ENCODE data around the gene MCOLN3. TPM values are rescaled to one million over a fixed set of nuclear protein-coding genes. Genes with fewer than 3 reads are reported as not detected.

Gene MCOLN3, protein sequence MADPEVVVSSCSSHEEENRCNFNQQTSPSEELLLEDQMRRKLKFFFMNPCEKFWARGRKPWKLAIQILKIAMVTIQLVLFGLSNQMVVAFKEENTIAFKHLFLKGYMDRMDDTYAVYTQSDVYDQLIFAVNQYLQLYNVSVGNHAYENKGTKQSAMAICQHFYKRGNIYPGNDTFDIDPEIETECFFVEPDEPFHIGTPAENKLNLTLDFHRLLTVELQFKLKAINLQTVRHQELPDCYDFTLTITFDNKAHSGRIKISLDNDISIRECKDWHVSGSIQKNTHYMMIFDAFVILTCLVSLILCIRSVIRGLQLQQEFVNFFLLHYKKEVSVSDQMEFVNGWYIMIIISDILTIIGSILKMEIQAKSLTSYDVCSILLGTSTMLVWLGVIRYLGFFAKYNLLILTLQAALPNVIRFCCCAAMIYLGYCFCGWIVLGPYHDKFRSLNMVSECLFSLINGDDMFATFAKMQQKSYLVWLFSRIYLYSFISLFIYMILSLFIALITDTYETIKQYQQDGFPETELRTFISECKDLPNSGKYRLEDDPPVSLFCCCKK
- 1 to 10 TPM in 3 of 4 donors, under 1 TPM in 1; 0.52 to 3.2 (median 1.6) TPM for total RNA-seq

DNA sequence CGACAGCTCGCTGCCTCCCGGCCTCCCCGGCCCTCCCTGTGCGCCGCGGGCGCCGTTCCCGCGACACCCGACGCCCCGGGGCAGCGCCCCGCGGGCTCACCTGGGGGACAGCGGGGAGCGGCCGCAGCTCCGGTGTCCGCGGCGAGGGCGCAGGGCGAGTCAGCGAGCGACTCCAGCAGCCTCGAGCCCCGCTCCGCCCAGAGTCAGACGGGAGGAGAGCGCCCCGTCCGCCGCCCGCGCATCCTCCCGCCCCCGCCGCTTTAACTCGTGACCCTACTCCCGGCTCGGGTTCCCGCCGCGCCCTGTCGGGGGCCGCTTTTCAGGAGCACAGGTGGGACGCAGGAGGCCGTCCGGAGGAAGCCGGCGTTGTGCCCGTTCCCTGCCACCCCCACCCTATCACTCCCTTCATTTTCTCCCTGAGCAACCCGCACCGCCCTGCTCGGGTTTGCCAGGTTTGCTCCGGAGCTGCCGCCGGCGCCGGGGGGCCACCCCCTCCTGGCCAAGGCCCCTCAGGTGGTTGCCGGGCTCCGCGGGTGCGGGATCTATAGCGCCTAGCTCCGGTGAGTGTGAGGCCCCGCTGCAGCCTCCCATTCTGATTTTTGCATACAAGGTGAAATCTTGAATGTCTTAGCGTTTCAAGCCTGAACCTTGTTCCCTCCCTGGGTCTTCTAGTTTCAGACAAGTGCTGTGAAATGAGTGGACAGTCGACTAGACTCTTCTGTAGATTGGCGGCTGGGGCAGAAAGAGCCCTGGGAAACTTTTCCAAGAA is at the start of gene MCOLN3:
TSS of gene MCOLN3 (minus strand) at position 205 of the 769 bp plus-strand sequence. CDS start 3,140 bp downstream, outside the sequence.
- no peak for TF ChIP-seq POLR2AphosphoS5 (IDR thresholded peaks at IDR 0.05)
- no peak for TF ChIP-seq POLR2A (IDR thresholded peaks at IDR 0.05)
- TF ChIP-seq, protein P1, sequence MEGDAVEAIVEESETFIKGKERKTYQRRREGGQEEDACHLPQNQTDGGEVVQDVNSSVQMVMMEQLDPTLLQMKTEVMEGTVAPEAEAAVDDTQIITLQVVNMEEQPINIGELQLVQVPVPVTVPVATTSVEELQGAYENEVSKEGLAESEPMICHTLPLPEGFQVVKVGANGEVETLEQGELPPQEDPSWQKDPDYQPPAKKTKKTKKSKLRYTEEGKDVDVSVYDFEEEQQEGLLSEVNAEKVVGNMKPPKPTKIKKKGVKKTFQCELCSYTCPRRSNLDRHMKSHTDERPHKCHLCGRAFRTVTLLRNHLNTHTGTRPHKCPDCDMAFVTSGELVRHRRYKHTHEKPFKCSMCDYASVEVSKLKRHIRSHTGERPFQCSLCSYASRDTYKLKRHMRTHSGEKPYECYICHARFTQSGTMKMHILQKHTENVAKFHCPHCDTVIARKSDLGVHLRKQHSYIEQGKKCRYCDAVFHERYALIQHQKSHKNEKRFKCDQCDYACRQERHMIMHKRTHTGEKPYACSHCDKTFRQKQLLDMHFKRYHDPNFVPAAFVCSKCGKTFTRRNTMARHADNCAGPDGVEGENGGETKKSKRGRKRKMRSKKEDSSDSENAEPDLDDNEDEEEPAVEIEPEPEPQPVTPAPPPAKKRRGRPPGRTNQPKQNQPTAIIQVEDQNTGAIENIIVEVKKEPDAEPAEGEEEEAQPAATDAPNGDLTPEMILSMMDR (IDR thresholded peaks at IDR 0.05): no peak
- TF ChIP-seq EP300 (IDR thresholded peaks at IDR 0.05): no peak
- peak; percentile 81 for ATAC-seq
- Histone ChIP-seq H3K36me3 (no peaks in the 10 kb centered on the region), H3K4me3 (peak within 1 kb of the TSS; percentile 34 to 58), H3K27ac (peak within 1 kb of the TSS in 1 of 4 donors; percentile 38), H3K9me3 (no peaks in the 10 kb centered on the region), H3K27me3 (peaks cover 61% of the 10 kb centered on the region), H3K4me1 (peaks cover 0 to 19% (median 7%) of the 10 kb centered on the region in 3 donors)
- 19% methylated on average over 3 of the region's 73 CpGs for WGBS, 2 donors (ENCODE audit: low coverage in 1 of 2)

DNA sequence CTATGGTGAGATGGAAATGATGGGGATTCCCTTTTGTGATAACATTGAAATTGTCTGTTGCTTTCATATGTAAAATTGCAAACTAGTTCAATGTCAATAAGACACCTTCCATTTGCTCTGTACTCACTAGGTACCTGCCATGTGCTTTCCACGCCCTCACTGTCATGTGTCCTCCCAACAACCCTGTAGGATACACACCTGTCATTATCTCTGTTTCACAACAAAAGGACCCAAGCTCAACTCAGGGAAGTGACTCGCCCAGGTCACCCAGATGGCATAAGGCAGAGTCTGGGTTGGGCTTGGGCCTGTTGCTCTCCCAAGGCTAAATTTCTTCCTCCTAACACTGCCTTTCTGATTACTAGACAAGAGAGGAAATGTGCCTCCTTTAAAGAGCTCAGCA is 45.3 kb upstream of the MCOLN3 start:
- no peak for ATAC-seq
- Histone ChIP-seq H3K4me3 (no peak overlapping the region), H3K27ac (no peak overlapping the region), H3K36me3 (no peaks in the 10 kb centered on the region), H3K27me3 (no peaks in the 10 kb centered on the region), H3K9me3 (no peaks in the 10 kb centered on the region), H3K4me1 (no peaks in the 10 kb centered on the region)
- TF ChIP-seq EP300 (IDR thresholded peaks at IDR 0.05): no peak
- 94% methylated on average over 2 of the region's 2 CpGs; no CpG with 5 or more reads in 1 of the 2 donors for WGBS, 2 donors (ENCODE audit: low coverage in 1 of 2)

DNA sequence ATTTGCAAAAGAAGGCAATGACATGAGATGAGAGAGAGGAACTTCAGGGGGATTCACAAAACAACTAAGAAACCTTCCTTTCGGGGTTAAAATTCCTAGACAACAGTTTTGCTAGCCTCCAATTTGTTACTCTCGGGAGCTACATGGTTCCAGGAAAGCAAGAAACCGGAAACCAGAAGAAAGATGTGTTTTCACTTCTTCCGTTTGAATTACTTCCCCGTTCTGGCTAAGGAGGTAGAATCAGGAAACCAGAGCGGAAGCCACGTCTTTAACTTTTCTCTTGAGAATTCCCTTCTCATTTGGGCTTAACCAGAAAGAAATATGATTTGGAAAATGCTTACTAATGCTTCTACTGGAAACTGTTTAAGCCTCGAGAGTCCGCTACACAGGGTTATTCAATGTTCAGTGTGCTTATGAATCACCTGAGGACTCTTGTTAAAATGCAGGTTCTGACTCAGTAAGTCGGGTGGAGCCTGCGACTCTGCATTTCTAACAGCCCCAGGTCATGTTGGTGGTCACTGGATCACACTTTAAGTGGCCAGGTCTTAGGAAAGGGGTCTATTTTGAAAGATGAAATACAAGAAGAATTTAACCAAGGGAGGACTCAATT is 43.5 kb upstream of the MCOLN3 start:
- H3K4me3 ChIP-seq: no peak overlapping the region
- no peaks in the 10 kb centered on the region for H3K4me1 ChIP-seq
- H3K9me3 ChIP-seq: no peaks in the 10 kb centered on the region
- WGBS, 2 donors (ENCODE audit: low coverage in 1 of 2): 47 to 59% methylated on average over 9 to 11 of the region's 11 CpGs
- no peaks in the 10 kb centered on the region for H3K36me3 ChIP-seq
- TF ChIP-seq, protein P1 (IDR thresholded peaks at IDR 0.05): no peak
- ATAC-seq: no peak
- no peak overlapping the region for H3K27ac ChIP-seq
- H3K27me3 ChIP-seq: no peaks in the 10 kb centered on the region

DNA sequence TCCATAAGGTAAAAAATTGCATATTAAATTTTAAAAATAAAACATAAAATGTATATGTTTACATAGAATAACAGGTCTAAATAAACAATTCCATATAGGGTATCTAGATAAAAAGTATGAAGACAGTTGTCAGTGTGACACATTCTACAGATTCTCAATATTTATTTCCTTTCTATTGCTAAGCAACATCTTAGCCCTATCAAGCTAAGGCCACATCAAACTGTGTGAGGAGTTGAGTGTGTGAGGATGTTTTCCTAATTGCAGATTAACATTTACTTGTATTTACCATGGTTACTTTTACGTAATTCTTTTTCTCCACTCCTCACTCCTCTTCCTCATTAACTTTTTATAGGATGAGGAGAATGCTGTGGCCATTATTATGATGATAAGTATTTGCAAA is 41.9 kb upstream of the MCOLN3 start:
- TF ChIP-seq POLR2A (IDR thresholded peaks at IDR 0.05): no peak
- no peak for TF ChIP-seq EP300 (IDR thresholded peaks at IDR 0.05)
- TF ChIP-seq POLR2AphosphoS5 (IDR thresholded peaks at IDR 0.05): no peak
- TF ChIP-seq, protein P1 (IDR thresholded peaks at IDR 0.05): no peak
- Histone ChIP-seq H3K27me3 (no peaks in the 10 kb centered on the region), H3K4me1 (no peaks in the 10 kb centered on the region), H3K36me3 (no peaks in the 10 kb centered on the region), H3K4me3 (no peak overlapping the region), H3K27ac (no peak overlapping the region), H3K9me3 (no peaks in the 10 kb centered on the region)
- no peak for ATAC-seq
- 63 to 82% methylated on average over 1 of the region's 1 CpG for WGBS, 2 donors (ENCODE audit: low coverage in 1 of 2)

DNA sequence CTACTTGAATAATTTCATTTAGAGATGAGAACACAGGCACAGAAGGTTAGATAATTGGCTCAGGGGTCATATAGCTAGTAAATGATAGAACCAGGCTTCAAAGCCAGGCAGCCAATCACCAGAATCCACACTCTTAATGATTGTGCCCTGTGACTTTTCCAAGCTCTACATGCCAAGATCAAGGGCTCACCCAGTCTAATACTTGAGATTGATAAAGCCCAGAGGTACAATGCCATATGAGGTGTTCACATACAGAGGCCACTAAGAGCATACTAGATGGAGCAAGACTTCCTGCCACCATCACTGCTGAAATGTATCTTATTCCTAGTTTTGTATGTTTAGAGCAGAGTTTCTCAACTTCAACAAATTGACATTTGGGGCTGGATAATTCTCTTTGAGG is 40.9 kb upstream of the MCOLN3 start:
- no peaks in the 10 kb centered on the region for H3K9me3 ChIP-seq
- ATAC-seq: no peak

More for the DNA sequence above, 40.9 kb upstream of the MCOLN3 start:
- Histone ChIP-seq H3K4me3 (no peak overlapping the region), H3K36me3 (no peaks in the 10 kb centered on the region), H3K4me1 (no peaks in the 10 kb centered on the region), H3K27me3 (no peaks in the 10 kb centered on the region), H3K27ac (no peak overlapping the region)
- TF ChIP-seq POLR2A (IDR thresholded peaks at IDR 0.05) (no peak), EP300 (IDR thresholded peaks at IDR 0.05) (no peak), POLR2AphosphoS5 (IDR thresholded peaks at IDR 0.05) (no peak)
- TF ChIP-seq, protein P1 (IDR thresholded peaks at IDR 0.05): no peak

Data from gastroesophageal sphincter (tissue), 4 donors.